ENCODE data around the gene ARHGAP10.

DNA sequence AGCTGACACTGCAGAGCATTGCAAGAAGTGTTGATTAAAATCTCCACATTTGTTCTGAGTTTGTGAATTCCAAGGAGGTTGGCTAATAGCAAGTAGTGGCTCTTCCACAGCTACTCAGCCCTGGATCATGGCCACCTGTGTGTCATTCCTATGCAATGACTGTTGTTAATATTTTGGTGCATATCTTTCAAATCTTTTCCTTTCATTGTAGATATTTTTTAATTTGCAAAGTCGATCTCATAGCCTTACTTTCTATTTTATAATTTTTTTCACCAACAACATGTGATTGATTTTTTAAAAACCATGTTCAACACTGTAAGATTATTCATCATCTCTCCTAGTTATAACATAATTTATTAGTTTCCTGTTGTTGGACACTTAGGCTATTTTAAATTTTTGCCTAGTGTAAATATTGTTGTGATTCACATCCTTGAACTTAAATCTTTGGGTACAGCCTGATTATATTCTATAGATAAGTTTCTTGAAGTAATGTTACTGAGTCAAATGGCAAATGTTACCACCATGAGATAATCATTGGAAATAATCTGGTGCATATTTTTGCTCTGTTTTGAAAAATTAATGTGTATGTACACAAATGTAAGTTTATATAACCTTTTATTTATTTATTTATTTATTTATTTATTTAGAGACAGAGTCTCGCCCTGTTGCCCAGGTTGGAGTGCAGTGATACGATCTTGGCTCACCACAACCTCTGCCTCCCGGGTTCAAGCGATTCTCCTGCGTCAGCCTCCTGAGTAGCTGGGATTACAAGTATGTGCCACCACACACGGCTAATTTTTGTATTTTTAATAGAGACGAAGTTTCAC, 17.1 kb upstream of the ARHGAP10 start:
- TF ChIP-seq, protein P1, sequence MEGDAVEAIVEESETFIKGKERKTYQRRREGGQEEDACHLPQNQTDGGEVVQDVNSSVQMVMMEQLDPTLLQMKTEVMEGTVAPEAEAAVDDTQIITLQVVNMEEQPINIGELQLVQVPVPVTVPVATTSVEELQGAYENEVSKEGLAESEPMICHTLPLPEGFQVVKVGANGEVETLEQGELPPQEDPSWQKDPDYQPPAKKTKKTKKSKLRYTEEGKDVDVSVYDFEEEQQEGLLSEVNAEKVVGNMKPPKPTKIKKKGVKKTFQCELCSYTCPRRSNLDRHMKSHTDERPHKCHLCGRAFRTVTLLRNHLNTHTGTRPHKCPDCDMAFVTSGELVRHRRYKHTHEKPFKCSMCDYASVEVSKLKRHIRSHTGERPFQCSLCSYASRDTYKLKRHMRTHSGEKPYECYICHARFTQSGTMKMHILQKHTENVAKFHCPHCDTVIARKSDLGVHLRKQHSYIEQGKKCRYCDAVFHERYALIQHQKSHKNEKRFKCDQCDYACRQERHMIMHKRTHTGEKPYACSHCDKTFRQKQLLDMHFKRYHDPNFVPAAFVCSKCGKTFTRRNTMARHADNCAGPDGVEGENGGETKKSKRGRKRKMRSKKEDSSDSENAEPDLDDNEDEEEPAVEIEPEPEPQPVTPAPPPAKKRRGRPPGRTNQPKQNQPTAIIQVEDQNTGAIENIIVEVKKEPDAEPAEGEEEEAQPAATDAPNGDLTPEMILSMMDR (conservative IDR thresholded peaks at IDR 0.05; ENCODE audit: low read depth, low read length): no peak
- no peak for TF ChIP-seq EZH2 (IDR thresholded peaks at IDR 0.05; ENCODE audit: borderline replicate concordance, low read depth, low read length, poor library complexity, severe bottlenecking)

Data from A673 (cell line).